Endothelial cell of umbilical vein (primary cell): Measurements from ENCODE around the gene LMNB1. TPM values are rescaled to one million over a fixed set of nuclear protein-coding genes. Genes with fewer than 3 reads are reported as not detected.

Source experiments
- BruUV-seq: library from RNA; stranded (reverse); fragments of 400-500 nt; replicated peaks from 2 replicates; lab custom pipeline; 2021; lab: Mats Ljungman, UMichigan
- CTCF ChIA-PET: fragments of 300-600, 350-600 bp; sonication (Branson Sonifier 250); formaldehyde crosslinking; loops from one replicate; lab custom pipeline; 2021; ENCODE audit warnings: antibody characterized with exemption, inconsistent platforms; lab: Charles Lee
- POLR2A ChIA-PET: fragments of 300-600, 350-600 bp; sonication (Branson Sonifier 250); formaldehyde crosslinking; loops from one replicate; lab custom pipeline; 2021; ENCODE audit warnings: antibody characterized with exemption, inconsistent platforms; lab: Charles Lee
- DNase-seq: peaks from one replicate; pipeline ENCODE4 v3.0.0-alpha.2; 2011; ENCODE audit warnings: low read depth, low spot score
- FAIRE-seq: peaks from 2 replicates; lab custom pipeline; 2011; peaks lifted over from hg19 to GRCh38; lab: Jason Lieb, UNC
- H2AFZ ChIP-seq: 2 replicates; pipeline ENCODE4 v1.6.0; 2012; ENCODE audit warnings: low read depth, low read length, control low read depth, inconsistent platforms
- H3K27ac ChIP-seq: 2 replicates; pipeline ENCODE4 v1.5.1; 2011; ENCODE audit warnings: low read depth, mild to moderate bottlenecking, control low read depth, low read length, moderate library complexity; ENCODE audit not compliant: insufficient read depth
- H3K27me3 ChIP-seq, 2 experiments: 2 replicates each; pipeline versions ENCODE4 v1.6.0 to v1.6.1; 2011; ENCODE audit warnings: low read length in 2 of 2, mixed read lengths in 1 of 2; ENCODE audit not compliant: control insufficient read depth in 2 of 2, insufficient read depth in 2 of 2
- H3K36me3 ChIP-seq, 2 experiments: 2 replicates in 1 of 2; 3 replicates in 1 of 2; pipeline ENCODE4 v1.5.1; 2011; ENCODE audit warnings: low read length in 2 of 2, mild to moderate bottlenecking in 1 of 2, moderate library complexity in 1 of 2; ENCODE audit not compliant: control insufficient read depth in 2 of 2, insufficient read depth in 2 of 2; ENCODE audit errors: extremely low read depth in 1 of 2
- H3K4me1 ChIP-seq: 3 replicates; pipeline ENCODE4 v1.5.1; 2011; ENCODE audit warnings: mild to moderate bottlenecking, low read length; ENCODE audit not compliant: control insufficient read depth, insufficient read depth; ENCODE audit errors: extremely low read depth
- H3K4me2 ChIP-seq: 2 replicates; pipeline ENCODE4 v1.6.1; 2011; ENCODE audit warnings: low read length, control low read depth, mixed read lengths; ENCODE audit not compliant: insufficient read depth
- H3K4me3 ChIP-seq, 3 experiments: fragments of 200-600 bp in 1 of 3; sonication (generic), shearing (Covaris generic) in 1 of 3; replicated peaks in 1 of 3; 2 replicates each; pipeline ENCODE4 v1.5.1; 2011 to 2016; ENCODE audit warnings: control low read depth in 3 of 3, low read length in 3 of 3, mild to moderate bottlenecking in 2 of 3, inconsistent platforms in 1 of 3, low read depth in 1 of 3, moderate library complexity in 1 of 3; ENCODE audit not compliant: insufficient read depth in 1 of 3
- H3K79me2 ChIP-seq: 2 replicates; pipeline ENCODE4 v1.6.0; 2012; ENCODE audit warnings: low read length, inconsistent platforms; ENCODE audit not compliant: control insufficient read depth, insufficient read depth
- H3K9ac ChIP-seq: replicated peaks from 2 replicates; pipeline ENCODE3; 2011; ENCODE audit warnings: low read length, control low read depth; ENCODE audit not compliant: insufficient read depth; ENCODE audit errors: extremely low read depth
- H3K9me1 ChIP-seq: replicated peaks from 3 replicates; pipeline ENCODE4 v1.6.0; 2011; ENCODE audit warnings: mild to moderate bottlenecking, low read length; ENCODE audit not compliant: control insufficient read depth, insufficient read depth; ENCODE audit errors: extremely low read depth
- H3K9me3 ChIP-seq: replicated peaks from 2 replicates; pipeline ENCODE4 v1.5.1; 2012; ENCODE audit warnings: low read length, inconsistent platforms; ENCODE audit not compliant: control insufficient read depth, insufficient read depth
- H4K20me1 ChIP-seq: replicated peaks from 2 replicates; pipeline ENCODE3; 2011; ENCODE audit warnings: mild to moderate bottlenecking, low read length; ENCODE audit not compliant: control insufficient read depth, insufficient read depth; ENCODE audit errors: extremely low read depth
- CTCF ChIP-seq, 2 donors: IDR thresholded peaks; 1 replicate in 1 of 2; 2 replicates in 1 of 2; pipeline ENCODE4 v1.5.1; 2011; ENCODE audit warnings: low read length in 2 of 2, mild to moderate bottlenecking in 2 of 2, moderate library complexity in 2 of 2, control low read depth in 1 of 2, inconsistent platforms in 1 of 2, low read depth in 1 of 2; ENCODE audit not compliant: insufficient read depth in 1 of 2; ENCODE audit errors: extremely low read depth in 1 of 2
- EZH2 ChIP-seq: IDR thresholded peaks from 2 replicates; pipeline ENCODE4 v1.6.1; 2012; ENCODE audit warnings: borderline replicate concordance, low read depth, mild to moderate bottlenecking, moderate library complexity, low read length, inconsistent platforms; ENCODE audit not compliant: severe bottlenecking
- FOS ChIP-seq: IDR thresholded peaks from 2 replicates; pipeline ENCODE4 v1.6.1; 2011; ENCODE audit warnings: mild to moderate bottlenecking, low read length, moderate library complexity, borderline replicate concordance; ENCODE audit not compliant: insufficient read depth
- GATA2 ChIP-seq: IDR thresholded peaks from 2 replicates; pipeline ENCODE4 v1.7.0; 2011; ENCODE audit warnings: low read depth, mild to moderate bottlenecking, moderate library complexity, mixed read lengths, low read length; ENCODE audit not compliant: insufficient read length, insufficient read depth
- JUN ChIP-seq: IDR thresholded peaks from 2 replicates; pipeline ENCODE4 v1.6.1; 2011; ENCODE audit warnings: borderline replicate concordance, low read depth; ENCODE audit not compliant: insufficient read length, insufficient read depth
- MAX ChIP-seq: IDR thresholded peaks from 2 replicates; pipeline ENCODE4 v1.6.1; 2011; ENCODE audit not compliant: insufficient read depth, insufficient read length
- MYC ChIP-seq: IDR thresholded peaks from one replicate; pipeline ENCODE4 v1.6.1; 2011; ENCODE audit warnings: mild to moderate bottlenecking, low read depth, low read length
- POLR2A ChIP-seq: IDR thresholded peaks from 2 replicates; pipeline ENCODE4 v1.6.1; 2012; ENCODE audit warnings: low read depth, mild to moderate bottlenecking, control low read depth, low read length
- POLR2AphosphoS5 ChIP-seq: IDR thresholded peaks from 2 replicates; pipeline ENCODE4 v1.6.1; 2012; ENCODE audit warnings: low read depth, mild to moderate bottlenecking, control low read depth, low read length, moderate library complexity; ENCODE audit not compliant: insufficient read depth
- dilution Hi-C: fragments of 300-500 bp; cut with MboI; formaldehyde crosslinking; loops from one replicate; pipeline ENCODE4 v1.15.0; 2019; ENCODE audit warnings: low sequenced_read_pairs; ENCODE audit not compliant: extremely low pct_ligation_motif_present
- intact Hi-C: fragments of 100-400 bp; cut with micrococcal nuclease; formaldehyde crosslinking; loops from one replicate; pipeline ENCODE4 v1.10.0; 2022
- polyA plus RNA-seq, 4 experiments: library from polyadenylated mRNA; depleted of rRNA in 3 of 4; stranded (reverse) in 3 of 4; unstranded in 1 of 4; fragments of >200 nt; gene quantifications; 2 replicates each; pipeline versions ENCODE4 v1.2.1 to v1.2.3, GENCODE V29; 2011 to 2012; ENCODE audit warnings: missing spikeins in 1 of 4
- total RNA-seq: library from RNA; stranded (reverse); gene quantifications from 2 replicates; pipeline ENCODE4 v1.2.3, GENCODE V29; 2021

LMNB1 gene
- total and polyA plus RNA-seq, 2 donors (not counting 3 experiments of a cell fraction or from before 2014, with no cell fraction given): 45.2 to 144 TPM

- TF ChIP-seq GATA2: no peak
- no peak for TF ChIP-seq POLR2A
- TF ChIP-seq EZH2: no peak
- no peak for TF ChIP-seq MYC
- TF ChIP-seq MAX: no peak
- no peak for TF ChIP-seq FOS
- TF ChIP-seq CTCF (IDR thresholded peaks at IDR 0.05; ENCODE audit: extremely low read depth in 1 of 2, insufficient read depth in 1 of 2, low read depth in 1 of 2, low read length in 2 of 2): no peak
- TF ChIP-seq JUN: no peak
- TF ChIP-seq POLR2AphosphoS5: no peak
- Histone ChIP-seq H3K9me1 (no peaks in the 10 kb centered on the region), H3K4me1 (peaks cover 11% of the 10 kb centered on the region), H3K9me3 (no peaks in the 10 kb centered on the region), H3K79me2 (no peaks in the 10 kb centered on the region), H3K9ac (no peak overlapping the region), H3K27ac (no peak overlapping the region), H3K27me3 (no peaks in the 10 kb centered on the region), H3K4me3 (no peak overlapping the region), H2AFZ (no peak overlapping the region), H3K36me3 (no peaks in the 10 kb centered on the region), H3K4me2 (no peak overlapping the region), H4K20me1 (no peaks in the 10 kb centered on the region)
- dilution Hi-C loops: no loop called here
- DNase-seq (no peak), FAIRE-seq (no peak)
- ChIA-PET CTCF (no interaction called here), POLR2A (no interaction called here)
- no TSS peak for BruUV-seq
- intact Hi-C loops: no loop called here
Measured at GRCh38 chr5:126878085-126878484, 101.1 kb downstream of the LMNB1 start.
